GM12875 (cell line): ENCODE results near the gene CNTNAP2.
"Not testable (repeated sequence)": the region's sequence is repeated elsewhere in the genome, so short reads cannot be mapped to it uniquely, and the experiment has no call there.

ENCODE experiments used
- H3K4me3 ChIP-seq: one replicate; pipeline ENCODE4 v1.5.1; 2011; ENCODE audit warnings: low read depth, low read length, control low read depth
- CTCF ChIP-seq: IDR thresholded peaks from 2 replicates; pipeline ENCODE4 v1.5.1; 2011; ENCODE audit warnings: low read depth, mild to moderate bottlenecking, control low read depth, inconsistent platforms, low read length, moderate library complexity, borderline replicate concordance; ENCODE audit not compliant: insufficient read depth

CNTNAP2 gene

DNA sequence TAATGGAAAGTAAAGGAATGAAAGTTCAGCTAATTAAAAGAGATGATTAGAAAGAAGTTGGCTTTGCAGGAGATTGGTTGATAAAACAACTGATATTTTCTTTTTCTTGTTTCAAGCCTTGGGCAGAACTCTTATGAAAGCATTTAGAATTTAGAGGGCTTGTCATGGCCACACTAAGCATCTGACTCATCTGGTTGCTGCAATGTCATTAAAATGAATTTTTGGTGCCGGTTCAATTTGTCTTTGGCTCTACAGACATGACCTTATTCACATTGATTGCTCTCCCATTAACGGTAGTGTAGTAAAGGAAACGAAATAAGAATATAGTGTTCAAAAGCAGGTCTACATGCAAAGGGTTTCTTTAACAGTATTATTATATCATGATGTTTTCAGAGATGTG lies 1461.6 kb downstream of the CNTNAP2 start:
- H3K4me3 ChIP-seq = no peak overlapping the region
- TF ChIP-seq CTCF = no peak

DNA sequence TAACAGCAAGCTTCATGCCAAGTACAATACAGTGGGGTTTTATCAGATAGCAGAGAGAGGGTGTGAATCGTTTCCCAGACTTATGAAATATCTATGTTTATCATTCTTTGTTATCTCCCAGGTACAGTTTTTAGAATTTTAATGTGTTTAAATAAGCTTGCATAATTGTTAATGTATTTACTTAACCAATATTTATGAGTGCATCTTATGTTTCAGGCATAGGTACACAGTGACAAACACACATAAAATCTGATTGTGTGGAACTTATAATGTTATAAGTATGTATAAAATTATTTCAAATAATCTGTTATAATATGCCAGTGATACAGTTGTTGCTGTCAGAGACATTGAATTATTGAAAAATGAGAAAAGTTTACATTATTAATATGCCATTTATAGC lies 1462.5 kb downstream of the CNTNAP2 start:
- H3K4me3 ChIP-seq = no peak overlapping the region
- TF ChIP-seq CTCF = no peak

DNA sequence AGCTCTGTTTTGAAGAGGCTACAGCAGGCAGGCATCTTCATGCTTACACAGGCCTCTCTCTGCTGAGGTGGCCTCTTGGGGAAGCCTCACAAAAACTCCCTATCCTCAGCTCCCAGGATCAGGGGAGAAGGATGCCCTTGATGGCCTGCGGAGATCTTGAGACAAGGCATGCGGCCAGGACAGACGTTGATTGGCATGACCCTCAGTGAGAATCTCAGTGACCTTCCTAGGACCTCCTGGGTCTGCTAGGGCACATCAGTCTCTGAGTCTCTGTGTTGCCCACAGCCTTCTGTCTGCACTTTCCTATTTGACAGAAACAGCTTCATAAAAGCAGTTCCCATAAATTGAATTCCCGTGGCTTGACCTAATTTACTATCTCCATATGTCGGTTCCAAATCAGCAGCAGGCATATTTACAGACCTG lies 1468.2 kb downstream of the CNTNAP2 start:
- H3K4me3 ChIP-seq = no peak overlapping the region
- no peak for TF ChIP-seq CTCF

DNA sequence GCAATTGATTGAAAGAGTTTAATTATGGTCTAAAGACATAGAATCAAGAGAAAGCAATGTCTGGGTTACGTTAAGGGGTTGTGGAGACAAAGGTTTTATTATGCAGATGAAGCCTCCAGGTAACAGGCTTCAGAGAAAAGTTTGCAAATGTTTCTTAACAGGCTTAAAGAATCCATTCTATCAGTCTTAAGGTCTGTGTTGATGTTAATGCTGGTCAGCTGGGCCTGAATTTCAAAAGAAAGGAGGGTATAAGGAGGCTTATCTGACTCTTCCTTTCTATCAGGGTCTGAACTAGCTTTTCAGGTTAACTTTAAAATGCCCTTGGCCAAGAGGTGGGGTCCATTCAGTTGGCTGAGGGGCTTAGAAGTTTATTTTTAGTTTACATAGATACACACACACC lies 1469.5 kb downstream of the CNTNAP2 start:
- no peak for TF ChIP-seq CTCF
- H3K4me3 ChIP-seq = no peak overlapping the region

DNA sequence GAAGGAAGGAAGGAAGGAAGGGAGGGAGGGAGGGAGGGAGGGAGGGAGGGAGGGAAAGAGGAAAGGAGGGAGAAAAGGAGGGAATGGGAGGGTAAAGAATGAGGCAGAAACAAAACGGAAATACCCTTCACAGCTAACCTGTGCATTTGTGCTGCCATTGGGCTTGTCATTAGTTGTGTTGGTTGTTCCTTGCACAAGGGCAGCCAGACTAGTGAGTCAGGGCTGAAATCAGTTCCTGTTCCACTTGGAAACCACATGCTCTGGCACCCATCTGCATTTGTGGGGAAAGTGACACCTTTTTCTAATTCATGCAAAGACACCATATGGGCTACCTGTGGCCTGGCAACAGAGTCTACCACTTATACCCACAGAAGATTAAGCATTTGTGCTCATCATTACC lies 1469.9 kb downstream of the CNTNAP2 start:
- H3K4me3 ChIP-seq = no peak overlapping the region
- no peak for TF ChIP-seq CTCF

DNA sequence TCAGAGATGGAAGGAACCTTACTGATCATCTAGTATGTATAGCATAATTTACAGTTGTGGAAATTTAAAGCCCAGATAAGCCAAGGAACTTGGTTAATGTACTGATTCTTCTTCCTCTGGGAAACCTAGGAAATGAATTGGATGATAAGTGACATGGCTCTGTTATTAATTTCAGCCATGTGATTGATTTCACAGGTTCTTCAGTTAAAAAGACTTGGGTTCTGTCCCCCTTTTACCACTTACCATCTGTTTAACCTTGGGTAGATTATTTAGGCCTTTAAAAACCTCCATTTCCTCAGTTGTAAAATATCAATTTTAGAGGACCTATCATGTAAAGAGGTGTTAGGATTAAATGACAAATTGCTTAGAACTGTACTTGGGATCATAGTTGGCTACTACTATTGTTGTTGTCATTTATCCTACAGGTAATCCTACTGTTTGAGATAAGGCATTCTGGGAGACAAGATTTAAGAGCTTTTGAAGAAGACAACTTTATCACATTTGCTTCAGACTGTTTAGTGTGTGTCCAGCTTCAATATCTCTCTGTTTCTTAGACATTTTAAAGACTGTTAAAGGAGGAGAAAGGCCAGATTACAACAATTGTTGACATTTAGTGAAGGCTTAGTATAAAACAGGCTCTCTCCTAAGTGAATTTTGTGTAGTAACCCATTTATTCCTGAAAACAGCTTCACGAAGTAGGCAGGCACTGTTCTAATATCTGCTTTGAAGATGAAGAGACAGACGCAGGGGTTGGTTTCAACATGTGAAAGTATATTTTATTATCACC lies 1476.9 kb downstream of the CNTNAP2 start:
- H3K4me3 ChIP-seq = no peak overlapping the region
- TF ChIP-seq CTCF = no peak

- no peak overlapping the region for H3K4me3 ChIP-seq
- no peak for TF ChIP-seq CTCF
Observed at GRCh38 chr7:147595042-147595441, 1478.4 kb downstream of the CNTNAP2 start.

DNA sequence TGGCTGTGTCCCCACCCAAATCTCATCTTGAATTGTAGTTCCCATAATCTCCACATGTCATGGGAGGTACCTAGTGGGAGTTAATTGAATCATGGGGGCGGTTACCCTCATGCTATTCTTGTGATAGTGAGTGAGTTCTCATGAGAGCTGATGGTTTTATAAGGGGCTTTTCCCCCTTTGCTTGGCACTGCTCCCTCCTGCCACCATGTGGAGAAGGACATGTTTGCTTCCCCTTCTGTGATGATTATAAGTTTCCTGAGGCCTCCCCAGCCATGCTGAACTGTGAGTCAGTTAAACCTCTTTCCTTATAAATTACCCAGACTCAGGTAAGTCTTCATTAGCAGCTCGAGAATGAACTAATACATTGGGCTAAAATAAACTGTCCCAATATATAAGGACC lies 1482.1 kb downstream of the CNTNAP2 start:
- not testable (repeated sequence) for H3K4me3 ChIP-seq
